Measurements from ENCODE around the gene COL17A1.

The COL17A1 gene

GRCh38 chr10:104096692-104097091 lies 11.0 kb upstream of the COL17A1 start:
- no peak for DNase-seq

GRCh38 chr10:104092749-104093148 lies 7.1 kb upstream of the COL17A1 start:
- DNase-seq, result no peak

- DNase-seq, result no peak
Measured at GRCh38 chr10:104090611-104091010, 4.9 kb upstream of the COL17A1 start.

DNA sequence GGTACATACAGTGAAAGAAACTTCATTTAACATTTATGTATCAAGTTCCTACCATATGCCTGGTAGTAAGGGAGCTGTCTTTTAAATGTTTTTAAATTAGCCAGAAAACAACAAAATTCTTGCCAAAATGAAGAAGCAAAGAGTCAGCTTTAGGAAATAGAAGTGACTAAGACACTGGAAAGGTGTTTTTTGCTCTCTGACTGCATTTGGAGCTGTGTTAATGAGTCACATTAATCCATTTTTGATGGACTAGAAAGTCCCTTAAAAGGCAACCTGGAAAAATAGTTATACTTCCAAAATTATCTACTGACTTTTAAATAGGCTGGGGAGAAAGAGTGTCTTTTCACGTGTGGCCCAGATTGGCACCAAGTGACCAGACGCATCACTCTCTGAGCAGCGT lies 3.9 kb upstream of the COL17A1 start:
- no peak for DNase-seq

- DNase-seq, result no peak
Measured at GRCh38 chr10:104088239-104088638, 2.6 kb upstream of the COL17A1 start.

- DNase-seq, result no peak
Measured at GRCh38 chr10:104084482-104085142, 1.1 kb downstream of the COL17A1 start.

DNA sequence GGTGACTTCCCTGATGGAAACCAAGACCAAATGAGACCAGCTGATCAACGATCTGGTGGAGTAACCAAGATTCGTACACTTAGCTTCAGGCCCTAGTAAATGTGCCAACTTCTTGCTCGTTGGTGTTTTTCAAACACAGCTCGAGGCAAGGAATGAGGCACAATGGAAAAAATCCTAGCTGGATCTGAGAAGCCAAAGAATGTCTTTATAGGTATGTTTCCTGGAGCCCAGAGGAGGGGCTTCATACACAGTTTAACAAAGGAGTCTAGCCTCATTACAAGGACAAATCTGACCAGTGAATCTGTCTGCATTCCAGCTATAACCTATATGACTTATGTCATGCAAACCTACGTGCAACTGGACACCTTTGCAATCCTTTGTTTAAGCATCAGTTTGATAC lies 3.7 kb downstream of the COL17A1 start:
- no peak for DNase-seq

DNA sequence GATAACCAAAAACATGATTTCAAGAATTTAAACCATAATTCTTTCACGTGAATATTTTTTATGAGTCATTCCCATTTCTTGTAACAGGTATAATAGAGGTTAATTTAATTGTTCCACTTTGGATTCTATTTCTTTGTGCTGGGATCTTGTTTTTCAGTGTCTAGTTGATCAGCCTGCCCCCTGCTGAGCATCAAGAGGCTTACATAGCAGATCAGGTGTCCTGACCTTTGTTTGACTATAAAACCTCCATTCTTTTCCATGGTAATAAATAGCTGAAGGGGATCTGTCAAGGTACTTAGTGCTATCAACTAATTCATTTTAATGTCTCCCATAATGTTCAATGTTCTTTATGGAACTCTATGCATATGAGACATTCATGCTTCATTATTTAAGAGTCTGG lies 4.9 kb downstream of the COL17A1 start:
- peak; percentile 11 for DNase-seq

GRCh38 chr10:104077663-104078151 lies 8.0 kb downstream of the COL17A1 start:
- no peak for DNase-seq

DNA sequence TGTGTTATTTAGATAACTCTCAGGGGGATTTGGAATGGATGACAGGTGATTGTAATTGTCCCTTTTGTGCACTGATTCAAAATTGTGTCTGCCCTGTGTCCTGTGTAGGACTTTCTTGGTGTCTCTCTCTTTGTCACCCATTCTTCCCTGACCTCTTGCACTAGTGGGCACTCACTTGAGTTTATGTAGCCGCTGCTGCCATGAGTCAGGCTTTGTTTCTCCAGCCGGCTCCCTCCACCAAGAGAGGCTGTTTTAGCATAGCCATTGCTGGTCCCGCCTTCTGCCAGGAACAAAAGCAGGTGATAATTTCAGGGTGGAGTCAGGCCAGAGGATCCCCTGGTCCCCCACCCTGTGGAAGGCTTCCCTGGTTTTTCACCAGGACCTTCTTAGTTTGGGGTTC lies 8.4 kb downstream of the COL17A1 start:
- no peak for DNase-seq

- no peak for DNase-seq
Measured at GRCh38 chr10:104076743-104077160, 8.9 kb downstream of the COL17A1 start.

DNA sequence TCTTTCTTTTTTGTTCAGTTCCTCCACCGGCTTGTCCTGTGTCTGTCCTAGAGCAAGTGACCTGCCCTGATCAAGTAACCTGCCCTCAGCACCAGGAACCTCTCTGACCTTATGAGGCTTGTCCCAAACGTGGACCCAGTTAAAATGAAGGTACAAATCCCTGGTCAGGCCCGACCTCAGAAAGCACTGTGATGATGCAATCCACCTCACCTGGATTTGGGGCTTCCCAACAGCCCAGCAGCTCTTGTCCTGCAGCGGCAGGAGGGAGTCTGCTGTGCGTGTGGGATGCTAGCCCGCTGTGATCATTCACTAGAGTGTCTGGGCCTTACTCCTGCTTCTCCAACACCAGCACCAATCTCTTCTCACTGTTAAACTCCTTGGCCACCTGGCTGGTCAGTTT lies 11.2 kb downstream of the COL17A1 start:
- no peak for DNase-seq

DNA sequence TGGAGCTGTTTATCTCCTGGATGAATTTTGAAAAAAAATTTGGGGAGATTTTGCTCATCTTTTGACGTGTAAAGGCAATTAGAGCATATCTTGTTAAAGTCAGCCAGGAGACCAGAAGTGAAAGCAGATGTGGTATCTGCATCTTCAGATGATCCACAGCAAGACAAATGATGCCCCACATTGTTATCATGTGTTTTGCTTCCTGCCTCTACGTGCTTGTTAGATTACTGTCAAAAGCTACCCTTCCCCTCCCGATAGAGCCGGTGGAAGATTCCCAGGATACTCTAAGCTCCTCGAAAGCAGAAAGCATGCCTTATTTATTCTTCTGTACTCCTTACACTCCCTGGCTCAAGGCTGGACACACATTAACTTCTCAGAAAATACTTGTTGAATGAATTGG lies 12.9 kb downstream of the COL17A1 start:
- DNase-seq, result no peak

DNA sequence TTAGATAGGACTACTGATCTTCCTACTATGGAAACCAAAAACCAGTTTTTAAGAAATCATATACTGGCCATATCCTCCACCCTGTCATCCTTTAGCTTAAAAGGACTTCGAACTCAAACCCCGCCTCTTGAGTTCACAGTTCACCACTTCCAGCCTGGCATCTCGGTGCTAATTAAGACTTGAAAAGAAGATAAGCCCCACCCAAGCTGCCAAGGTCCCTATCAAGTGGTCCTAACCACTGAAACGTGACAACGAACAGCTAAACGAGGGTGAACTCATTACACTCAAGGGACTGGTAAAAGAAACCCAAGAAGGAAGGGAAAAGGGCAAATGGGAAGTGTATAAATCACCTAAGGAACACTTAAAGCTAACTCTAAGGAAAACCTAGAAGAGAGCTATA lies 16.1 kb downstream of the COL17A1 start:
- DNase-seq, result no peak

GRCh38 chr10:104067525-104067924 lies 18.2 kb downstream of the COL17A1 start:
- no peak for DNase-seq

DNA sequence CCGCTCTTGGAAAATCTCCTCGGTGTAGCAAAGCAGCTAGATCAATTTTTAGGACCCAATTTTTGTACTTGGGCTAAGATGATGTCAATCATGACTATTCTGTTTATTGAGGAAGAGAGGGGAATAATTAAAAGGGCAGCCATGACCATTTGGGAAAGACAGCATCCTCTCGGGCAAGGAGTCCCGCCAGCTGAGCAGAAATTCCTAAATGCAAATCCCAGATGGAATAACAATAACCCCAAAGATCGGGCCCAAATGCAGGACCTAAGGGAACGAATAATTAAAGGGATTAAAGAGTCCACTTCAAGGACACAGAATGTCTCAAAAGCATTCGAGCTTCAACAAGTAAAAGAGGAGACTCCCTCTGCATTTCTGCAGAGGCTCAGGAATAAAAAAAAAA lies 18.7 kb downstream of the COL17A1 start:
- no peak for DNase-seq

DNA sequence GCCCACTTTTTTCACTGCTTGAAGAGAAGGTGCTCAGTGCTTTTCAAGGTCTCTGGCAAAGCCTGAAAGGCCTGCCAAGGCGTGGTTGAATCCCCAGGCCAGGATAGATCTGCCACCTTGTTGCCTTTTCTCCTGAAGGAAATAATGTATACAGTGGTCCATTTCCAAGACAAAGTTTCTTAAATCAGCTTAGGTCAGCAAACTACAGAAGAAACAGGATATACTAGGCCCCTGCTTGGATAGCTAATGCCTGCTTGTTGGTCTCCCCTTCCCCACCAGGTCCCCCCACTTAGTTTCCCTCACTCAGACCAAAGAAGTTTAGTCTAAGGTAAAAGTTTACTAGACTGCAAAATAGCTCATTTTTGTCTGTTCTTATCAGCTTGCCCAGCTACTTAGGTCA lies 19.9 kb downstream of the COL17A1 start:
- DNase-seq, result no peak

DNA sequence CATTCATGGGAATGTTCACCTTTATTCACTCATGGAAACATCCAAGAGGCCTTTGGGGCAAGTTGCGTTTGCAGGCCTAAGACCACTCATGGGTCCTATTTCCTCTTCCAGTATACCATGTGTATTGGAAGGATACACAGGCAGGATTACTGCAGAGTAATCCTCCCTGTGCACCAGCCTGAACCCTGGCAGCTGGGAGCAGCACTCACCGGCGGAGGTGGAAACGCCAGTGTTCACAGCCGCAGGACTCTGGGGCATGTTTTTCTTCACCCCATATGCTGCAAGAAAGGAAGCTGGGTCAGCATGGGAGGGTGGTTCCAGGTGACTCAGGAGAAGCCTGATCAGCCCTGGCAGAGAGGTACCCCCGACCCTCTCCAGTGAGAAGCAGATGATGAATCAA lies 24.5 kb downstream of the COL17A1 start:
- no peak for DNase-seq

- no peak for DNase-seq
Measured at GRCh38 chr10:104059364-104059763, 26.3 kb downstream of the COL17A1 start.

GRCh38 chr10:104057717-104058116 lies 28.0 kb downstream of the COL17A1 start:
- DNase-seq, result no peak

GRCh38 chr10:104056619-104057273 lies 28.9 kb downstream of the COL17A1 start:
- DNase-seq, result no peak

GRCh38 chr10:104054430-104054829 lies 31.2 kb downstream of the COL17A1 start:
- DNase-seq, result peak; percentile 39

GRCh38 chr10:104053201-104053600 lies 32.5 kb downstream of the COL17A1 start:
- DNase-seq, result no peak

DNA sequence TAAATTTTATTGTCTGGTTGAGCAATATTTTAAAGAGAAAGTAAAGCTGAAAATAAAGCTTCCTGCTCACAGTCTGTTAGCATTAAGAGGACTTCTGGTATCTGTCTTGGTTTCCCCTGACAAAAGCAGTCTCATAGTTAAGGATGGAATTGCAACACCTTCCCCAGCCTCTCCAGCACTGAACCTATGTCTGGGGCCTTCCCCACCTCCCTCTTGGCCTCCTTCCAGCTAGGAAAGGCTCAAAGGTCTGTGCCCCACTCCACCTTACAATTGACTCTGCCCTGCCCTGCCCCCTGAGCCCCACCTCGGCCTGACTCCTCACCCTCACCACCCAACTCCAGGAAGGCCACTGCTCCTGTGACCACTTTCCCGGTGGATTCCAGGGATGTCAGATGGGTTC lies 33.2 kb downstream of the COL17A1 start:
- no peak for DNase-seq
